ENCODE measurements around the gene SLAMF1.

Gene SLAMF1

GRCh38 chr1:160620942-160621632 is 25.8 kb downstream of the SLAMF1 start:
- H3K4me3 Mint-ChIP-seq, result peak overlapping the region; percentile 87
- peaks cover 86% of the 10 kb centered on the region for H3K36me3 Mint-ChIP-seq (ENCODE audit: low read depth)

DNA sequence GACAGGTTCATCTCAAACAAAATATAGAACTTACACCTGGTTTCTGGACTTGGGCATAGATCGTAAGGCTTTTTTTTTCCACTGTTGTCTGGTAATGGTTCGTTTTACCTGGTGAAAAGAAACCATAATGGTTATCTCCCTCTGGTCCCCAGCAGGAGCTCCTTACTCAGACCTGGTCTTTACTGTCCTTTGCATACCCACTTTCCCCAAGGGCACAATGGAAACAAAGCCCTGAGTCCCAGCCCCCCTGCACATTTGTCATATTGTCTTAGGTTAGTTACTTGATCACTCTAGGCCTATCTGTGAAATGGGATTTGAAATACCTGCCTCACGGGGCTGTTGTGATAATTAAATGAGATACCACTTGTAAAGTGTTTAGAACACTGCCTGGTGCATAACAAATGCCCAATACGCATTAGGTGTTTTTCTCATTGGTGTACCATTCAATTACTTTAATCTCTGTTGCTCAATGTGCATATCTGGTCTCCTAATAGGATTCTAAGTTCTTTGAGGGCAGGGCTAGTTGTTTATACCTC is 27.0 kb downstream of the SLAMF1 start:
- H3K27me3 Mint-ChIP-seq (ENCODE audit: low read depth), result no peaks in the 10 kb centered on the region

More at GRCh38 chr1:160620942-160621632, 25.8 kb downstream of the SLAMF1 start:
- Mint-ChIP-seq H3K9me3 (peaks cover 7% of the 10 kb centered on the region), H3K4me1 (ENCODE audit: low read depth) (peaks cover 73% of the 10 kb centered on the region), H3K27ac (peak overlapping the region; percentile 99), H3K27me3 (ENCODE audit: low read depth) (no peaks in the 10 kb centered on the region)
- no peak for DNase-seq (ENCODE audit: low spot score)

DNA sequence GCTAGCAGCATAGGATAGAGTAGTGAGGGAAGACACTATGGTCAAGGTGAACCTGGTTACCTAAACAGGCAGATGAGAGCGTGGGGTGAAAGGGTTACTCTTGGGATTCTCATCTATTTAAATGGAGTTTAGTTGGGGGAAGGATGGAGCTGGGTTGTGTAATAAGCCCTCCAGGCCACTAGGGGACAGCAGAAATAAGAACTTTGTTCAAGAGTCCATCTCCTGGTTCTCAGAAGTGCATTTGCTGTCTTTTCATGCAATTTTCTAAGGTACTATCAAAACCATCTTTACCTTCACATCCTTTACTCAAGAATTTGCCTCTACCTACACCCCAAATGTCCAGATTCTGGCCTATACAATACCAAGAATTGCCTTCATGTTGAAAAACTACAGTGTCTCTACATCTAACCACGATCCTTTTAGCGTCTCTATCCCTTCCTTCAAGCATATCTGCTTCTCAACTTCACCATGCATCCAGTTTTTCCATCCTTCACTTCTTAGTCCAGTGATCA is 28.0 kb downstream of the SLAMF1 start:
- no peaks in the 10 kb centered on the region for H3K27me3 Mint-ChIP-seq (ENCODE audit: low read depth)
- peaks cover 57% of the 10 kb centered on the region for H3K4me1 Mint-ChIP-seq (ENCODE audit: low read depth)
- peaks cover 79% of the 10 kb centered on the region for H3K36me3 Mint-ChIP-seq (ENCODE audit: low read depth)
- no peak overlapping the region for H3K4me3 Mint-ChIP-seq
- peak overlapping the region; percentile 59 for H3K27ac Mint-ChIP-seq
- peaks cover 7% of the 10 kb centered on the region for H3K9me3 Mint-ChIP-seq
- DNase-seq (ENCODE audit: low spot score), result no peak

More for the DNA sequence above, 27.0 kb downstream of the SLAMF1 start:
- Mint-ChIP-seq H3K27ac (peak overlapping the region; percentile 59), H3K4me3 (no peak overlapping the region), H3K36me3 (ENCODE audit: low read depth) (peaks cover 81% of the 10 kb centered on the region), H3K9me3 (peaks cover 7% of the 10 kb centered on the region), H3K4me1 (ENCODE audit: low read depth) (peaks cover 64% of the 10 kb centered on the region)
- DNase-seq (ENCODE audit: low spot score), result no peak

- H3K36me3 Mint-ChIP-seq (ENCODE audit: low read depth), result peaks cover 78% of the 10 kb centered on the region
- H3K27ac Mint-ChIP-seq, result peak overlapping the region; percentile 51
- DNase-seq (ENCODE audit: low spot score), result no peak
- no peak overlapping the region for H3K4me3 Mint-ChIP-seq
- no peaks in the 10 kb centered on the region for H3K27me3 Mint-ChIP-seq (ENCODE audit: low read depth)
- H3K4me1 Mint-ChIP-seq (ENCODE audit: low read depth), result peaks cover 52% of the 10 kb centered on the region
- peaks cover 7% of the 10 kb centered on the region for H3K9me3 Mint-ChIP-seq
Observed at GRCh38 chr1:160618327-160618726, 28.5 kb downstream of the SLAMF1 start.

DNA sequence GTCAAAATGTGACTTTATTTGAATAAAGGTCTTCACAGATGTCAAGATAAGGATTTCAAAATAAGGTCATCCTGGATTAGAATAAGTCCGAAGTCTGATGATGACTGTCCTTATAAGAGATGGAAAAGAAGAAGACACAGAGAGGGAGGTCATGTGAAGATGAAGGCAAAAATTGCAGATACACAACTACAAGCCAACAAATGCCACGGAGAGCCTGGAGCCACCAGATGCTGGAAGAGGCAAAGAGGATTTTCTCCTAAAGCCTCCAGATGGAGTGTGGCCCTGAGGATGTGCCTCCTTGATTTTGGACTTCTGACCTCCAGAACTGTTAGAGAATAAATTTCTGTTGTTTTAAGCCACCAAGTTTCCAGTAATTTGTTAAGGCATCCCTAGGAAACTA is 31.2 kb downstream of the SLAMF1 start:
- Mint-ChIP-seq H3K4me1 (ENCODE audit: low read depth) (peaks cover 38% of the 10 kb centered on the region), H3K27me3 (ENCODE audit: low read depth) (no peaks in the 10 kb centered on the region), H3K27ac (no peak overlapping the region), H3K4me3 (no peak overlapping the region), H3K9me3 (peaks cover 7% of the 10 kb centered on the region), H3K36me3 (ENCODE audit: low read depth) (peaks cover 76% of the 10 kb centered on the region)
- DNase-seq (ENCODE audit: low spot score), result no peak

- H3K27me3 Mint-ChIP-seq (ENCODE audit: low read depth), result no peaks in the 10 kb centered on the region
- no peak overlapping the region for H3K4me3 Mint-ChIP-seq
- no peak overlapping the region for H3K27ac Mint-ChIP-seq
- peaks cover 7% of the 10 kb centered on the region for H3K9me3 Mint-ChIP-seq
- peaks cover 77% of the 10 kb centered on the region for H3K36me3 Mint-ChIP-seq (ENCODE audit: low read depth)
- peaks cover 31% of the 10 kb centered on the region for H3K4me1 Mint-ChIP-seq (ENCODE audit: low read depth)
- DNase-seq (ENCODE audit: low spot score), result no peak
Observed at GRCh38 chr1:160614410-160614809, 32.4 kb downstream of the SLAMF1 start.

- Mint-ChIP-seq H3K27ac (peak overlapping the region; percentile 11), H3K27me3 (ENCODE audit: low read depth) (no peaks in the 10 kb centered on the region), H3K4me3 (no peak overlapping the region), H3K9me3 (no peaks in the 10 kb centered on the region), H3K4me1 (ENCODE audit: low read depth) (peaks cover 30% of the 10 kb centered on the region), H3K36me3 (ENCODE audit: low read depth) (peaks cover 75% of the 10 kb centered on the region)
- DNase-seq (ENCODE audit: low spot score), result no peak
Observed at GRCh38 chr1:160612613-160613218, 34.1 kb downstream of the SLAMF1 start.

DNA sequence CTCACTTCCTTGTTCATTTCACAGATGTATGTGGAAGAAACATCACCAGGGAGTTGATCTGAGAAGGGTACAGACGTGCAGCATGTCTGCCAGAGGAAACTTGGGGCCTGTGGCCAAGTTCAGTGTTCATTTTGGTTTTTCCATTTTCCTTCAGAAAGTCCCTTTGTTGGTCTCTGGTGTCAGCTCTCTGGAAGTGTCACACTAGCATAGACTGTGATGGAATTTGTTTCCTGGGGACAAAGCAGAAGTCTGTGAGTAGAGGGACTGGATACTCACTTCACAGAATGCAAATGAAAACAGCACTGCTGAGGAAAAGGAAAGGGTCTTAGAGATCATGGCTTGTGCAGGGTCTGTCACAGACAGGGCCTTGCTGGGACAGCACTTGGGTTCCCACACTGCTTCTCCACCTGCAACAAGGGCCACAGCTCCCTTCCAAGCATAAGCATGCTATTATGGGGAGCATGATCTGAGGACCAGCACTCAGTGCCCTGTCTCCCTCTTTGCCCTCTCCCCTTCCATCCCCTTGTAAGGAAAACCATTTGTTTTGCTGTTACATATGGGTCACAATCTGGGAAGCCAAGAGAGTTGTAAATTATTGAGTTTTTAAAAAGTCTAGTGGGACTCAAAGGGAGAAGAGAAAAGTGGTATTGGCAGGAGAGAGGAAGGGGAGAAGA is 36.1 kb downstream of the SLAMF1 start:
- Mint-ChIP-seq H3K9me3 (no peaks in the 10 kb centered on the region), H3K27me3 (ENCODE audit: low read depth) (no peaks in the 10 kb centered on the region), H3K36me3 (ENCODE audit: low read depth) (peaks cover 75% of the 10 kb centered on the region), H3K4me1 (ENCODE audit: low read depth) (peaks cover 46% of the 10 kb centered on the region), H3K27ac (peak overlapping the region; percentile 19), H3K4me3 (no peak overlapping the region)
- no peak for DNase-seq (ENCODE audit: low spot score)

DNA sequence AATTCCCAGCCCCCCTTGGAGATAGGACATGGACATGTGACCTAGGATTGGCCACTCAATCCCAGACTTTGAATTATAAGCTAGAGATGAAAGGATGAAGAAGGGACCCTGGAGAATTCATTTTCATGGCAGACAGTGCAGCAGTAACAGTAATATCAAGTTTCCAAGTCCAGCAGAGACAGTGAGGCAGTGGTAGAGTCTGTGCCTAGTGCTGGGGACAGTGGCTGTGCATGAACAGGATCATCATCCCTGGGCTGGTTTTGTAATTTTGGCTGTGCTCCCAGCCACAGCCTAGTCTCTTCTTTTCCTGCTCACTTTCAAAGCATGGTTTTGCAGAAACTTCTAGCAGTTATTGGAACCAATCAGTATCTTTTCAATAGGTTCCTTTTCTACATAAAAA is 37.9 kb downstream of the SLAMF1 start:
- H3K4me1 Mint-ChIP-seq (ENCODE audit: low read depth), result peaks cover 47% of the 10 kb centered on the region

DNA sequence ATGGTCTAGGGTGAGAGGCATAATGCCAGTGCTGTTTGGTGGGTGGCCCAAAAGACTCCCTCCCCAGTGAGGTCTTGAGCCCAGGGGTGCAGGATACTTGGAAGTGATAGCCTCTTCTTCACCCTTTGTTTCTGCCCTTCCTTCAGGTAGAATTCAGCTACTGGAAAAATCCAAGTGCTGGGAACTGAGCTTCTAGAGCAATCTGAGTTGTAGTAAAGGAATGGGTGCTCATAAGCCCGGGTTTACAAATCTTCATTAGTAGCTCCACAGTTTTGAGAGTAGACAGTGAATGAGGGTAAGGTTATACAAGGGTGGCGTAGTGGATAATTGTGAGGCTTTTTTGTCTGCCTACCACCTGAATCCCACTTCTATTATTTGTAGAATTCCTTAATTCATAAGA is 38.3 kb downstream of the SLAMF1 start:
- peaks cover 18% of the 10 kb centered on the region for H3K9me3 Mint-ChIP-seq
- no peak overlapping the region for H3K4me3 Mint-ChIP-seq
- H3K27me3 Mint-ChIP-seq (ENCODE audit: low read depth), result no peaks in the 10 kb centered on the region
- no peak overlapping the region for H3K27ac Mint-ChIP-seq
- H3K36me3 Mint-ChIP-seq (ENCODE audit: low read depth), result peaks cover 75% of the 10 kb centered on the region
- peaks cover 46% of the 10 kb centered on the region for H3K4me1 Mint-ChIP-seq (ENCODE audit: low read depth)
- no peak for DNase-seq (ENCODE audit: low spot score)

More for the DNA sequence above, 37.9 kb downstream of the SLAMF1 start:
- Mint-ChIP-seq H3K9me3 (peaks cover 14% of the 10 kb centered on the region), H3K4me3 (no peak overlapping the region), H3K27ac (no peak overlapping the region), H3K27me3 (ENCODE audit: low read depth) (no peaks in the 10 kb centered on the region), H3K36me3 (ENCODE audit: low read depth) (peaks cover 76% of the 10 kb centered on the region)
- no peak for DNase-seq (ENCODE audit: low spot score)

DNA sequence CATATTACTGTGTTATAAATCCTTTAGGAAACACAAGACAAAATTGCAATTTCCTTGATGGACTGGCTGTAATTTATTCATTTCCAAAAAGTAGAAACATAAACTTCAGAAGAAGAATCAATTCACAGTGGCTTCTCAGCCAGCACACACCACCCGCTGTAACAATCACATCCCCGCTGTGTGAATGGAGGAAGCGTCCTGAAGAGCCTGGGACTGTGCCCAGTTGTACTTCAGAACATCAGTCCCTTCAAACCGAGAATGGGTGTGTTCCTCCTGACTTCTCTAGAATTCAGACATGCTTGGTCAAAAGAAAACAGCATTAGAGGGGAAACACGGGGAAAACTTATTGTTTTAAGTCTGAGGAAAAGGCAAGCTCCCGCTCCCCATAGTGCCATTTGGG is 38.8 kb downstream of the SLAMF1 start:
- Mint-ChIP-seq H3K9me3 (peaks cover 23% of the 10 kb centered on the region), H3K27me3 (ENCODE audit: low read depth) (no peaks in the 10 kb centered on the region), H3K36me3 (ENCODE audit: low read depth) (peaks cover 73% of the 10 kb centered on the region), H3K4me3 (no peak overlapping the region), H3K4me1 (ENCODE audit: low read depth) (peaks cover 46% of the 10 kb centered on the region), H3K27ac (peak overlapping the region; percentile 36)
- DNase-seq (ENCODE audit: low spot score), result no peak

GRCh38 chr1:160607672-160608032 is 39.2 kb downstream of the SLAMF1 start:
- no peak for DNase-seq (ENCODE audit: low spot score)
- Mint-ChIP-seq H3K4me1 (ENCODE audit: low read depth) (peaks cover 43% of the 10 kb centered on the region), H3K4me3 (no peak overlapping the region), H3K27me3 (ENCODE audit: low read depth) (no peaks in the 10 kb centered on the region), H3K27ac (no peak overlapping the region), H3K9me3 (peaks cover 26% of the 10 kb centered on the region), H3K36me3 (ENCODE audit: low read depth) (peaks cover 71% of the 10 kb centered on the region)

GRCh38 chr1:160607011-160607671 is 39.7 kb downstream of the SLAMF1 start:
- peak; percentile 73 for DNase-seq (ENCODE audit: low spot score)
- peak overlapping the region; percentile 20 for H3K4me3 Mint-ChIP-seq
- H3K4me1 Mint-ChIP-seq (ENCODE audit: low read depth), result peaks cover 41% of the 10 kb centered on the region
- peak overlapping the region; percentile 17 for H3K27ac Mint-ChIP-seq
- no peaks in the 10 kb centered on the region for H3K27me3 Mint-ChIP-seq (ENCODE audit: low read depth)
- peaks cover 66% of the 10 kb centered on the region for H3K36me3 Mint-ChIP-seq (ENCODE audit: low read depth)
- H3K9me3 Mint-ChIP-seq, result peaks cover 30% of the 10 kb centered on the region

Data from T-helper 2 cell treated with Interferon-gamma antibody and Interleukin-4, amounts not matched to agents 5 μg/mL and 100 μg/mL, for 36 hours (primary cell).